ENCODE measurements around the gene MOB3B.

DNA sequence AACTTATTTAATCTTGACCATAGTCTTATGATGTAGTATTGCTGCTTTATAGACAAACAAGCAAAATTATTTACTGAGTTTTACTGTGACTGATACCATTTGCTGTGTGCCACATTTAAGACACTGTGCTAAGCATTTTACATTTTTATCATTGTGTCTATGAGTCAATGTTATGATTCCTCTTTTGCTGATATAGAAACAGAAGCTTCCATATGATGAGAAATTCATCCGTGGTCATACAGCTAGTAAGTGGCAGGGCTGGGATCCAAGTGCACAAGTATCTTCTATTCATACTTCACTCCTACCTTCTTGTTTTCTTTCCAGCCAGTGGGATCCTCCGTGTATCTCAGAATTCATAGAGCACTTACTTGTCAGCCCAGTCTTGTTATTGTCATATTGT lies 22.6 kb downstream of the MOB3B start:
- TF ChIP-seq, protein P1, sequence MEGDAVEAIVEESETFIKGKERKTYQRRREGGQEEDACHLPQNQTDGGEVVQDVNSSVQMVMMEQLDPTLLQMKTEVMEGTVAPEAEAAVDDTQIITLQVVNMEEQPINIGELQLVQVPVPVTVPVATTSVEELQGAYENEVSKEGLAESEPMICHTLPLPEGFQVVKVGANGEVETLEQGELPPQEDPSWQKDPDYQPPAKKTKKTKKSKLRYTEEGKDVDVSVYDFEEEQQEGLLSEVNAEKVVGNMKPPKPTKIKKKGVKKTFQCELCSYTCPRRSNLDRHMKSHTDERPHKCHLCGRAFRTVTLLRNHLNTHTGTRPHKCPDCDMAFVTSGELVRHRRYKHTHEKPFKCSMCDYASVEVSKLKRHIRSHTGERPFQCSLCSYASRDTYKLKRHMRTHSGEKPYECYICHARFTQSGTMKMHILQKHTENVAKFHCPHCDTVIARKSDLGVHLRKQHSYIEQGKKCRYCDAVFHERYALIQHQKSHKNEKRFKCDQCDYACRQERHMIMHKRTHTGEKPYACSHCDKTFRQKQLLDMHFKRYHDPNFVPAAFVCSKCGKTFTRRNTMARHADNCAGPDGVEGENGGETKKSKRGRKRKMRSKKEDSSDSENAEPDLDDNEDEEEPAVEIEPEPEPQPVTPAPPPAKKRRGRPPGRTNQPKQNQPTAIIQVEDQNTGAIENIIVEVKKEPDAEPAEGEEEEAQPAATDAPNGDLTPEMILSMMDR (IDR thresholded peaks at IDR 0.05), result no peak
- TF ChIP-seq RNF2 (IDR thresholded peaks at IDR 0.05; ENCODE audit: borderline replicate concordance, low read depth), result no peak
- no peak for TF ChIP-seq POLR2AphosphoS2 (conservative IDR thresholded peaks at IDR 0.05; ENCODE audit: low read length)
- no peak for TF ChIP-seq POLR2A (IDR thresholded peaks at IDR 0.05; ENCODE audit: low read length)
- TF ChIP-seq PHF8 (IDR thresholded peaks at IDR 0.05; ENCODE audit: borderline replicate concordance, low read depth), result no peak
- TF ChIP-seq NFE2L2 (conservative IDR thresholded peaks at IDR 0.05; ENCODE audit: low read length), result no peak
- TF ChIP-seq, protein P2, sequence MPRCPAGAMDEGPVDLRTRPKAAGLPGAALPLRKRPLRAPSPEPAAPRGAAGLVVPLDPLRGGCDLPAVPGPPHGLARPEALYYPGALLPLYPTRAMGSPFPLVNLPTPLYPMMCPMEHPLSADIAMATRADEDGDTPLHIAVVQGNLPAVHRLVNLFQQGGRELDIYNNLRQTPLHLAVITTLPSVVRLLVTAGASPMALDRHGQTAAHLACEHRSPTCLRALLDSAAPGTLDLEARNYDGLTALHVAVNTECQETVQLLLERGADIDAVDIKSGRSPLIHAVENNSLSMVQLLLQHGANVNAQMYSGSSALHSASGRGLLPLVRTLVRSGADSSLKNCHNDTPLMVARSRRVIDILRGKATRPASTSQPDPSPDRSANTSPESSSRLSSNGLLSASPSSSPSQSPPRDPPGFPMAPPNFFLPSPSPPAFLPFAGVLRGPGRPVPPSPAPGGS (IDR thresholded peaks at IDR 0.05), result no peak
- TF ChIP-seq RAD21 (conservative IDR thresholded peaks at IDR 0.05 in 1 of 2, IDR thresholded peaks at IDR 0.05 in 1 of 2), result no peak
- no peak for TF ChIP-seq HDAC2 (IDR thresholded peaks at IDR 0.05)
- TF ChIP-seq EP300 (IDR thresholded peaks at IDR 0.05), result no peak
